H1 (cell line): Measurements from ENCODE around the gene CCDC88C. TPM values are rescaled to one million over a fixed set of nuclear protein-coding genes. Genes with fewer than 3 reads are reported as not detected.

Experiments used
- CTCF ChIA-PET: fragments of 300-600 bp; sonication (Branson Sonifier 250); formaldehyde crosslinking; loops from one replicate; lab custom pipeline; 2021; ENCODE audit not compliant: partially characterized antibody; lab: Charles Lee
- POLR2A ChIA-PET: fragments of 300-600 bp; sonication (Branson Sonifier 250); formaldehyde crosslinking; loops from one replicate; lab custom pipeline; 2021; ENCODE audit warnings: inconsistent platforms; ENCODE audit not compliant: partially characterized antibody; lab: Charles Lee
- DNase-seq, 2 experiments: peaks; one replicate each; pipeline versions ENCODE4 v3.0.0 to v3.0.0-alpha.2; 2010 to 2022; ENCODE audit warnings: low spot score in 2 of 2, low read depth in 1 of 2, mixed read lengths in 1 of 2
- FAIRE-seq: peaks from 2 replicates; lab custom pipeline; 2011; peaks lifted over from hg19 to GRCh38; lab: Jason Lieb, UNC
- H2AFZ ChIP-seq: 2 replicates; pipeline ENCODE4 v1.8.1; 2012; ENCODE audit warnings: low read length, inconsistent platforms
- H2AK5ac ChIP-seq: 2 replicates; pipeline ENCODE4 v1.6.1; 2013; ENCODE audit warnings: low read depth, low read length
- H2BK120ac ChIP-seq: replicated peaks from 2 replicates; pipeline ENCODE3; 2013; ENCODE audit warnings: low read depth, low read length, inconsistent platforms
- H2BK12ac ChIP-seq: 2 replicates; pipeline ENCODE4 v1.6.1; 2013; ENCODE audit warnings: low read depth, low read length
- H2BK15ac ChIP-seq: 2 replicates; pipeline ENCODE4 v1.6.1; 2013; ENCODE audit warnings: low read length
- H2BK20ac ChIP-seq: 2 replicates; pipeline ENCODE4 v1.6.1; 2013; ENCODE audit warnings: low read length
- H2BK5ac ChIP-seq: 2 replicates; pipeline ENCODE4 v1.6.1; 2013; ENCODE audit warnings: low read depth, low read length
- H3K14ac ChIP-seq: 2 replicates; pipeline ENCODE4 v1.6.1; 2013; ENCODE audit warnings: inconsistent platforms; ENCODE audit not compliant: insufficient read length
- H3K18ac ChIP-seq: 2 replicates; pipeline ENCODE4 v1.6.1; 2013; ENCODE audit warnings: low read length; ENCODE audit errors: extremely low read depth
- H3K23ac ChIP-seq: 2 replicates; pipeline ENCODE4 v1.6.1; 2013; ENCODE audit warnings: inconsistent platforms; ENCODE audit not compliant: insufficient read length
- H3K23me2 ChIP-seq: 2 replicates; pipeline ENCODE4 v1.6.1; 2013; ENCODE audit warnings: low read depth, low read length
- H3K27ac ChIP-seq: 2 replicates; pipeline ENCODE4 v1.6.1; 2011; ENCODE audit warnings: low read depth, low read length, inconsistent platforms
- H3K27me3 ChIP-seq, 4 experiments: replicated peaks in 1 of 4; 1 replicate in 1 of 4; 2 replicates in 3 of 4; pipeline versions ENCODE4 v1.6.1 to v1.8.1; 2011 to 2013; ENCODE audit warnings: low read length in 3 of 4, mild to moderate bottlenecking in 3 of 4, inconsistent platforms in 2 of 4, mixed read lengths in 2 of 4, moderate library complexity in 1 of 4; ENCODE audit not compliant: control insufficient read depth in 3 of 4, insufficient read depth in 3 of 4; ENCODE audit errors: extremely low read depth in 1 of 4
- H3K36me3 ChIP-seq, 4 experiments: 2 replicates each; pipeline versions ENCODE4 v1.6.1 to v1.8.1; 2011 to 2013; ENCODE audit warnings: mild to moderate bottlenecking in 4 of 4, low read length in 3 of 4, moderate library complexity in 2 of 4, control low read depth in 1 of 4, inconsistent platforms in 1 of 4; ENCODE audit not compliant: insufficient read depth in 4 of 4, control insufficient read depth in 2 of 4
- H3K4ac ChIP-seq: replicated peaks from 2 replicates; pipeline ENCODE3; 2013; ENCODE audit warnings: low read length, low read depth, mixed read lengths, inconsistent platforms; ENCODE audit not compliant: insufficient read length
- H3K4me1 ChIP-seq, 4 experiments: replicated peaks in 1 of 4; 1 replicate in 1 of 4; 2 replicates in 3 of 4; pipeline versions ENCODE4 v1.6.1 to v1.8.1; 2011 to 2013; ENCODE audit warnings: low read length in 3 of 4, inconsistent platforms in 2 of 4, mixed read lengths in 1 of 4; ENCODE audit not compliant: insufficient read depth in 4 of 4, control insufficient read depth in 3 of 4
- H3K4me2 ChIP-seq, 2 experiments: 2 replicates each; pipeline versions ENCODE4 v1.6.1 to v1.8.1; 2011 to 2013; ENCODE audit warnings: low read depth in 2 of 2, low read length in 2 of 2, control low read depth in 1 of 2, inconsistent platforms in 1 of 2, mild to moderate bottlenecking in 1 of 2; ENCODE audit not compliant: insufficient read depth in 1 of 2
- H3K4me3 ChIP-seq, 4 experiments: fragments of 200-600, 300-600 bp in 1 of 4; sonication (generic), shearing (Covaris generic), sonication (Bioruptor Twin) in 1 of 4; 2 replicates each; pipeline versions ENCODE4 v1.5.1 to v1.8.1; 2011 to 2016; ENCODE audit warnings: low read length in 4 of 4, low read depth in 3 of 4, control low read depth in 2 of 4, inconsistent platforms in 2 of 4, mild to moderate bottlenecking in 2 of 4, mixed read lengths in 1 of 4, moderate library complexity in 1 of 4; ENCODE audit not compliant: insufficient read depth in 2 of 4; ENCODE audit errors: extremely low read depth in 1 of 4
- H3K56ac ChIP-seq: replicated peaks from 2 replicates; pipeline ENCODE3; 2013; ENCODE audit warnings: low read depth, mild to moderate bottlenecking, mixed read lengths, low read length, inconsistent platforms; ENCODE audit not compliant: insufficient read length
- H3K79me1 ChIP-seq: 2 replicates; pipeline ENCODE4 v1.6.1; 2013; ENCODE audit warnings: low read depth, low read length, control low read depth
- H3K79me2 ChIP-seq, 2 experiments: 2 replicates each; pipeline versions ENCODE4 v1.6.1 to v1.8.1; 2012 to 2013; ENCODE audit warnings: low read length in 2 of 2, mild to moderate bottlenecking in 2 of 2, inconsistent platforms in 1 of 2; ENCODE audit not compliant: insufficient read depth in 2 of 2, control insufficient read depth in 1 of 2
- H3K9ac ChIP-seq, 4 experiments: replicated peaks in 1 of 4; 1 replicate in 1 of 4; 2 replicates in 3 of 4; pipeline versions ENCODE4 v1.6.1 to v1.8.1; 2011 to 2013; ENCODE audit warnings: low read depth in 3 of 4, low read length in 3 of 4, control low read depth in 2 of 4, mild to moderate bottlenecking in 2 of 4, moderate library complexity in 2 of 4, inconsistent platforms in 1 of 4; ENCODE audit errors: extremely low read depth in 1 of 4
- H3K9me3 ChIP-seq, 2 experiments: 2 replicates each; pipeline versions ENCODE4 v1.6.1 to v1.8.1; 2012 to 2013; ENCODE audit warnings: mild to moderate bottlenecking in 2 of 2, moderate library complexity in 2 of 2, control low read depth in 1 of 2, inconsistent platforms in 1 of 2, low read depth in 1 of 2, low read length in 1 of 2, mixed read lengths in 1 of 2; ENCODE audit not compliant: insufficient read depth in 2 of 2
- H4K20me1 ChIP-seq, 2 experiments: replicated peaks in 1 of 2; 2 replicates each; pipeline versions ENCODE3 to v1.8.1; 2011 to 2013; ENCODE audit warnings: inconsistent platforms in 2 of 2, low read length in 2 of 2, mild to moderate bottlenecking in 1 of 2; ENCODE audit not compliant: insufficient read depth in 2 of 2, control insufficient read depth in 1 of 2
- H4K5ac ChIP-seq: 2 replicates; pipeline ENCODE4 v1.6.1; 2013; ENCODE audit warnings: low read length, low read depth, mixed read lengths, inconsistent platforms; ENCODE audit not compliant: insufficient read length
- H4K8ac ChIP-seq: 2 replicates; pipeline ENCODE4 v1.8.0; 2013; ENCODE audit warnings: mild to moderate bottlenecking, moderate library complexity, low read length, inconsistent platforms; ENCODE audit not compliant: insufficient read depth; ENCODE audit errors: extremely low read depth
- H4K91ac ChIP-seq: replicated peaks from 2 replicates; pipeline ENCODE3; 2013; ENCODE audit warnings: low read length, mixed read lengths, inconsistent platforms; ENCODE audit not compliant: insufficient read length
- ATF2 ChIP-seq: IDR thresholded peaks from 2 replicates; pipeline ENCODE4 v1.6.1; 2012; ENCODE audit warnings: low read length, inconsistent platforms
- CBX8 ChIP-seq: fragments of 300-800, 300-1000 bp; sonication (generic); IDR thresholded peaks from 2 replicates; pipeline ENCODE4 v1.7.1; 2016; ENCODE audit warnings: low read depth, low read length, borderline replicate concordance
- CHD1 ChIP-seq: IDR thresholded peaks from 2 replicates; pipeline ENCODE4 v1.6.1; 2012; ENCODE audit warnings: low read depth, low read length, improper control_type of control experiment
- FOSL1 ChIP-seq: IDR thresholded peaks from 2 replicates; pipeline ENCODE4 v1.6.1; 2011; ENCODE audit warnings: mild to moderate bottlenecking, low read depth, low read length, moderate library complexity; ENCODE audit not compliant: insufficient read depth
- HDAC2 ChIP-seq, 2 experiments: fragments of 300-600 bp in 1 of 2; sonication (generic) in 1 of 2; IDR thresholded peaks; 2 replicates each; pipeline ENCODE4 v1.6.1; 2011 to 2012; ENCODE audit warnings: low read depth in 2 of 2, low read length in 2 of 2, mild to moderate bottlenecking in 2 of 2, moderate library complexity in 2 of 2, borderline replicate concordance in 1 of 2, inconsistent platforms in 1 of 2
- SAP30 ChIP-seq: fragments of 300-600 bp; sonication (generic); IDR thresholded peaks from 2 replicates; pipeline ENCODE4 v1.7.1; 2012; ENCODE audit warnings: low read length, moderate library complexity, mild to moderate bottlenecking, inconsistent platforms; ENCODE audit not compliant: insufficient read depth, insufficient replicate concordance
- SP1 ChIP-seq: IDR thresholded peaks from 2 replicates; pipeline ENCODE4 v1.6.1; 2011; ENCODE audit warnings: low read depth, low read length
- SP2 ChIP-seq: IDR thresholded peaks from 2 replicates; pipeline ENCODE4 v1.6.1; 2012; ENCODE audit warnings: mild to moderate bottlenecking, low read length, inconsistent platforms
- whole genome bisulfite sequencing, 2 experiments: shearing (Covaris generic) in 1 of 2; methylation state at CpG; one replicate each; pipeline versions ENCODE4 v1.1.6 to v1.1.7; 2013 to 2015; ENCODE audit warnings: low lambda C conversion rate in 2 of 2, mixed read lengths in 2 of 2, inconsistent platforms in 1 of 2, low coverage in 1 of 2, missing lambda C conversion rate in 1 of 2; ENCODE audit not compliant: insufficient replicate concordance in 2 of 2, insufficient coverage in 1 of 2, insufficient read length in 1 of 2; ENCODE audit errors: extremely low coverage in 1 of 2, missing lambda C conversion rate in 1 of 2; 5-methylcytosine and 5-hydroxymethylcytosine counted together
- polyA plus RNA-seq, 7 experiments: library from polyadenylated mRNA; depleted of rRNA in 3 of 7; stranded (reverse) in 5 of 7; unstranded in 2 of 7; fragments of >200 nt in 5 of 7; fragments of 200-250 nt in 2 of 7; gene quantifications; 1 replicate in 5 of 7; 2 replicates in 1 of 7; 4 replicates in 1 of 7; pipeline versions ENCODE4 v1.2.1 to v1.2.3, GENCODE V29; 2011 to 2013; ENCODE audit warnings: missing spikeins in 2 of 7, mixed read lengths in 2 of 7
- total RNA-seq: library from RNA; stranded (reverse); fragmentation: NEBNext Ultra II Directional; extraction: Animal tissue kit (Norgen Biotek cat#: 25700); gene quantifications from 2 replicates; pipeline ENCODE4 v1.2.1, GENCODE V29; 2021
- TF ChIP-seq, protein P1 (sequence below): IDR thresholded peaks from 2 replicates; pipeline ENCODE4 v1.6.1; 2011; ENCODE audit warnings: low read length, improper control_type of control experiment

Gene CCDC88C
- total and polyA plus RNA-seq, 2 of the 8 experiments (the other 6 are each of a cell fraction or from before 2014, with no cell fraction given): 10.3 to 57.7 TPM

DNA sequence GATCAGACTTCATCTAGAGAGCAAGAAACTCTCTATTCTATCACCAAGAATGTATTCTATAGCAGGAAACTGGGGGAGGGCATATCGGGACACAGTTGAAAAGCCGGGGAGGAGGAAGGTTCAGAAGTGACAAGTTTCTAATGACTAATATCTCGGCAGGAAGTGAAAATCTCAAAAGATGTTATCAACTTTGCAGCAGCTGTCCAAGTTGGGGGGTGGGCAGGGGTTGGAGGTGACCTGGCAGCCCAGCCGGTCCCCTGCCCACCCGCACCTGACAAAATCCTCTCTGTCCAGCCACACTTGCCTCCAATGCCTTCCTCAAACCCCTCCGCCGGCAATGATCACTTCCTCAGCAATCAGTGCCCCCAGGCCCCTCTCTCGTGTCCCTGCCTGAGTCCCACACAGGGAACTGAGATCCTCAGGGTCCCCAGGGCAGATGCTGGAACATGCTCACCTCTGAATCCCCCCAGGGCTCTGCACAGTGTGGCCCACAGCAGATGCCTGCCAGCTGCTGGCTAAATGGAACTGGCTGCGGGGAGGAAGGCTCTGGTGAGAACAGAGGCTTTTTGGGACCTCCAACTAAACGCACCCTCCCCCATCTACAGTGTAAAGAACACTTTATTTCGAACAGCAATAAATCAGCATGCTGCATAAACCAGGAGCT lies 43.9 kb downstream of the CCDC88C start:
- no peak for FAIRE-seq
- H3K9me3 ChIP-seq: no peaks in the 10 kb centered on the region
- no peak overlapping the region for H3K9ac ChIP-seq
- no peaks in the 10 kb centered on the region for H3K27me3 ChIP-seq
- no peak overlapping the region for H2BK120ac ChIP-seq
- H4K20me1 ChIP-seq: peaks cover 31% of the 10 kb centered on the region in 2 experiments
- H3K4ac ChIP-seq: no peak overlapping the region
- H2BK15ac ChIP-seq: no peak overlapping the region
- H3K14ac ChIP-seq: no peak overlapping the region
- H3K36me3 ChIP-seq: no peaks in the 10 kb centered on the region
- no peak overlapping the region for H2BK12ac ChIP-seq
- no peak overlapping the region for H2BK5ac ChIP-seq
- H2BK20ac ChIP-seq: no peak overlapping the region
- CTCF ChIA-PET: interaction anchor here (0.7 to 4.3 kb wide), 6 partner anchors 13 to 54 kb away, joined by 3 to 44 read pairs (median 5); no protein-coding TSS in a partner anchor
- no peak overlapping the region for H4K5ac ChIP-seq
- peaks cover 38% of the 10 kb centered on the region for H3K79me1 ChIP-seq
- H3K23me2 ChIP-seq: no peaks in the 10 kb centered on the region
- H2AFZ ChIP-seq: no peak overlapping the region
- H3K23ac ChIP-seq: no peak overlapping the region
- WGBS, 2 experiments: 86% methylated on average over 11 of the region's 11 CpGs; no CpG with 5 or more reads in 1 of the 2 experiments
- no peak overlapping the region for H4K91ac ChIP-seq
- H3K27ac ChIP-seq: no peak overlapping the region
- no peak for DNase-seq
- H3K4me1 ChIP-seq: peaks cover 6 to 61% (median 36%) of the 10 kb centered on the region in 4 experiments
- no peak overlapping the region for H3K4me3 ChIP-seq
- H3K79me2 ChIP-seq: peaks cover 0 to 92% of the 10 kb centered on the region in 2 experiments; a peak in 2 of 4 replicates
- no peak overlapping the region for H3K18ac ChIP-seq
- POLR2A ChIA-PET: interaction anchor here (1.4 to 2.7 kb wide), 2 partner anchors 22 to 44 kb away, joined by 4 to 12 read pairs; partner anchors contain the start of gene CCDC88C
- no peak overlapping the region for H3K4me2 ChIP-seq
- no peak overlapping the region; the same call in 1 of the 2 replicates for H4K8ac ChIP-seq
- H2AK5ac ChIP-seq: no peak overlapping the region
- no peak overlapping the region for H3K56ac ChIP-seq
- TF ChIP-seq CHD1 (no peak), SP2 (no peak), CBX8 (no peak), FOSL1 (no peak), SAP30 (no peak), SP1 (no peak), ATF2 (no peak), HDAC2 (IDR thresholded peaks at IDR 0.05; ENCODE audit: borderline replicate concordance in 1 of 2, low read depth in 2 of 2, low read length in 2 of 2) (no peak)
- TF ChIP-seq, protein P1, sequence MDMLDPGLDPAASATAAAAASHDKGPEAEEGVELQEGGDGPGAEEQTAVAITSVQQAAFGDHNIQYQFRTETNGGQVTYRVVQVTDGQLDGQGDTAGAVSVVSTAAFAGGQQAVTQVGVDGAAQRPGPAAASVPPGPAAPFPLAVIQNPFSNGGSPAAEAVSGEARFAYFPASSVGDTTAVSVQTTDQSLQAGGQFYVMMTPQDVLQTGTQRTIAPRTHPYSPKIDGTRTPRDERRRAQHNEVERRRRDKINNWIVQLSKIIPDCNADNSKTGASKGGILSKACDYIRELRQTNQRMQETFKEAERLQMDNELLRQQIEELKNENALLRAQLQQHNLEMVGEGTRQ: no peak
